ENCODE measurements around the gene TENM3. TPM values are rescaled to one million over a fixed set of nuclear protein-coding genes. Genes with fewer than 3 reads are reported as not detected.

Gene TENM3
- total RNA-seq, 2 donors from 2014 or later: 39.5 to 51.9 TPM

GRCh38 chr4:182743815-182744214 lies 500.6 kb downstream of the TENM3 start:
- no peaks in the 10 kb centered on the region for H3K4me1 ChIP-seq (ENCODE audit: control insufficient read depth, insufficient read depth, low read length)
- H3K36me3 ChIP-seq (ENCODE audit: control insufficient read depth, insufficient read depth, low read length): peaks cover 29% of the 10 kb centered on the region
- Mint-ChIP-seq H3K4me3 (no peak overlapping the region), H3K4me1 (no peaks in the 10 kb centered on the region), H3K27me3 (ENCODE audit: insufficient read depth) (no peaks in the 10 kb centered on the region), H3K9me3 (peaks cover 4% of the 10 kb centered on the region), H3K36me3 (ENCODE audit: low read depth) (peaks cover 19% of the 10 kb centered on the region), H3K27ac (no peak overlapping the region)
- H3K27me3 ChIP-seq (ENCODE audit: control insufficient read depth, insufficient read depth, low read length, poor library complexity, severe bottlenecking): no peaks in the 10 kb centered on the region
- H3K4me3 ChIP-seq (ENCODE audit: low read length): no peak overlapping the region
- no peak overlapping the region for H3K9ac ChIP-seq (ENCODE audit: extremely low read depth, low read length, poor library complexity, severe bottlenecking)
- peaks cover 17% of the 10 kb centered on the region for H3K9me3 ChIP-seq (ENCODE audit: control insufficient read depth, low read length)
- DNase-seq: no peak
- H3K27ac ChIP-seq (ENCODE audit: low read depth, low read length): no peak overlapping the region
- TF ChIP-seq CTCF (conservative IDR thresholded peaks at IDR 0.05): no peak

- H3K4me3 ChIP-seq (ENCODE audit: low read length): no peak overlapping the region
- 83 to 94% methylated on average over 3 to 4 of the region's 4 CpGs for WGBS, 2 experiments (ENCODE audit: insufficient coverage in 1 of 2, insufficient read length in 1 of 2)
- H3K4me1 ChIP-seq (ENCODE audit: control insufficient read depth, insufficient read depth, low read length): no peaks in the 10 kb centered on the region
Measured at GRCh38 chr4:182745237-182745636, 502.0 kb downstream of the TENM3 start.

GRCh38 chr4:182746876-182747275 lies 503.7 kb downstream of the TENM3 start:
- H3K9me3 ChIP-seq (ENCODE audit: control insufficient read depth, low read length): peaks cover 17% of the 10 kb centered on the region
- no peaks in the 10 kb centered on the region for H3K27me3 Mint-ChIP-seq (ENCODE audit: insufficient read depth)
- H3K4me3 ChIP-seq (ENCODE audit: low read length): no peak overlapping the region
- H3K4me1 Mint-ChIP-seq: no peaks in the 10 kb centered on the region
- H3K9me3 Mint-ChIP-seq: peaks cover 4% of the 10 kb centered on the region
- H3K9ac ChIP-seq (ENCODE audit: extremely low read depth, low read length, poor library complexity, severe bottlenecking): no peak overlapping the region
- H3K4me1 ChIP-seq (ENCODE audit: control insufficient read depth, insufficient read depth, low read length): no peaks in the 10 kb centered on the region
- H3K4me3 Mint-ChIP-seq: no peak overlapping the region
- no peak for TF ChIP-seq CTCF (conservative IDR thresholded peaks at IDR 0.05)
- no peak for DNase-seq
- no peak overlapping the region for H3K27ac ChIP-seq (ENCODE audit: low read depth, low read length)
- WGBS, 2 experiments (ENCODE audit: insufficient coverage in 1 of 2, insufficient read length in 1 of 2): 94 to 100% methylated on average over 1 to 3 of the region's 4 CpGs
- no peak overlapping the region for H3K27ac Mint-ChIP-seq
- peaks cover 25% of the 10 kb centered on the region for H3K36me3 ChIP-seq (ENCODE audit: control insufficient read depth, insufficient read depth, low read length)
- peaks cover 19% of the 10 kb centered on the region for H3K36me3 Mint-ChIP-seq (ENCODE audit: low read depth)
- no peaks in the 10 kb centered on the region for H3K27me3 ChIP-seq (ENCODE audit: control insufficient read depth, insufficient read depth, low read length, poor library complexity, severe bottlenecking)

More at GRCh38 chr4:182745237-182745636, 502.0 kb downstream of the TENM3 start:
- Mint-ChIP-seq H3K27ac (no peak overlapping the region), H3K4me3 (no peak overlapping the region), H3K27me3 (ENCODE audit: insufficient read depth) (no peaks in the 10 kb centered on the region), H3K36me3 (ENCODE audit: low read depth) (peaks cover 19% of the 10 kb centered on the region), H3K9me3 (peaks cover 4% of the 10 kb centered on the region), H3K4me1 (no peaks in the 10 kb centered on the region)
- H3K9me3 ChIP-seq (ENCODE audit: control insufficient read depth, low read length): peaks cover 17% of the 10 kb centered on the region
- peaks cover 25% of the 10 kb centered on the region for H3K36me3 ChIP-seq (ENCODE audit: control insufficient read depth, insufficient read depth, low read length)
- DNase-seq: no peak
- no peak for TF ChIP-seq CTCF (conservative IDR thresholded peaks at IDR 0.05)
- H3K9ac ChIP-seq (ENCODE audit: extremely low read depth, low read length, poor library complexity, severe bottlenecking): no peak overlapping the region
- H3K27me3 ChIP-seq (ENCODE audit: control insufficient read depth, insufficient read depth, low read length, poor library complexity, severe bottlenecking): no peaks in the 10 kb centered on the region
- H3K27ac ChIP-seq (ENCODE audit: low read depth, low read length): no peak overlapping the region

Measured in endodermal cell (in vitro differentiated cells).